B cell (primary cell): Measurements from ENCODE around the gene ALMS1. TPM values are rescaled to one million over a fixed set of nuclear protein-coding genes. Genes with fewer than 3 reads are reported as not detected.

Experiments
- ATAC-seq: fragments of 200-7000 bp; cut with Tn5 transposase; one replicate; pipeline ENCODE4 v1.10.0; 2021; ENCODE audit warnings: low read depth, mild to moderate bottlenecking, moderate number of reproducible peaks, moderate library complexity
- CTCF ChIA-PET: fragments of 350-600 bp; sonication (Branson Sonifier 250); formaldehyde crosslinking; loops from one replicate; lab custom pipeline; 2021; ENCODE audit warnings: antibody characterized with exemption, inconsistent platforms; lab: Charles Lee
- POLR2A ChIA-PET: fragments of 350-600 bp; sonication (Branson Sonifier 250); formaldehyde crosslinking; loops from one replicate; lab custom pipeline; 2021; ENCODE audit warnings: antibody characterized with exemption; lab: Charles Lee
- DNase-seq: peaks from one replicate; pipeline ENCODE4 v3.0.0; 2013
- H2AFZ ChIP-seq: 2 replicates; pipeline ENCODE4 v1.6.1; 2012; ENCODE audit warnings: mild to moderate bottlenecking, low read depth, low read length; ENCODE audit not compliant: insufficient read depth, poor library complexity, severe bottlenecking
- H3K27ac ChIP-seq, 2 donors: 1 replicate in 1 of 2; 2 replicates in 1 of 2; pipeline ENCODE4 v1.5.1; 2012 to 2013; ENCODE audit warnings: low read length in 2 of 2, mild to moderate bottlenecking in 2 of 2, moderate library complexity in 1 of 2
- H3K27me3 ChIP-seq, 4 experiments: fragments of 200-600 bp in 1 of 4; sonication (generic) in 1 of 4; replicated peaks in 1 of 4; 1 replicate in 2 of 4; 2 replicates in 2 of 4; pipeline versions ENCODE4 v1.6.1 to v1.7.0; 2013 to 2016; ENCODE audit warnings: low read length in 3 of 4, mild to moderate bottlenecking in 2 of 4, mixed read lengths in 1 of 4, moderate library complexity in 1 of 4; ENCODE audit not compliant: insufficient read depth in 4 of 4, control insufficient read depth in 3 of 4; ENCODE audit errors: control extremely low read depth in 1 of 4
- H3K36me3 ChIP-seq, 2 experiments: replicated peaks in 1 of 2; 1 replicate in 1 of 2; 2 replicates in 1 of 2; pipeline versions ENCODE4 v1.6.1 to v1.7.1; 2013; ENCODE audit warnings: low read length in 1 of 2; ENCODE audit not compliant: insufficient read depth in 2 of 2, control insufficient read depth in 1 of 2; ENCODE audit errors: control extremely low read depth in 1 of 2, extremely low read depth in 1 of 2
- H3K4me1 ChIP-seq, 2 donors: fragments of 200-600 bp in 1 of 2; sonication (generic) in 1 of 2; 1 replicate in 1 of 2; 2 replicates in 1 of 2; pipeline versions ENCODE4 v1.5.1 to v1.6.1; 2013 to 2017; ENCODE audit warnings: low read length in 2 of 2; ENCODE audit not compliant: control insufficient read depth in 2 of 2, insufficient read depth in 2 of 2
- H3K4me2 ChIP-seq: replicated peaks from 2 replicates; pipeline ENCODE3; 2012; ENCODE audit warnings: mild to moderate bottlenecking, low read depth, low read length; ENCODE audit not compliant: poor library complexity, severe bottlenecking
- H3K4me3 ChIP-seq, 5 experiments: fragments of 200-600 bp in 1 of 5; sonication (generic) in 1 of 5; 1 replicate in 3 of 5; 2 replicates in 2 of 5; pipeline versions ENCODE4 v1.5.1 to v1.7.0; 2011 to 2016; ENCODE audit warnings: low read length in 4 of 5, mild to moderate bottlenecking in 4 of 5, low read depth in 2 of 5, control low read depth in 1 of 5, moderate library complexity in 1 of 5; ENCODE audit not compliant: insufficient read depth in 1 of 5; ENCODE audit errors: control extremely low read depth in 1 of 5, extremely low read depth in 1 of 5
- H3K79me2 ChIP-seq: fragments of 200-600 bp; sonication (generic); one replicate; pipeline ENCODE4 v1.6.0; 2016; ENCODE audit warnings: low read length; ENCODE audit not compliant: control insufficient read depth, insufficient read depth
- H3K9ac ChIP-seq: fragments of 200-600 bp; sonication (generic); 2 replicates; pipeline ENCODE4 v1.6.1; 2017; ENCODE audit warnings: mild to moderate bottlenecking, low read length, moderate library complexity
- H3K9me3 ChIP-seq, 3 donors: one replicate each; pipeline versions ENCODE4 v1.6.1 to v1.7.1; 2013; ENCODE audit warnings: low read length in 2 of 3; ENCODE audit not compliant: control insufficient read depth in 2 of 3, insufficient read depth in 1 of 3; ENCODE audit errors: control extremely low read depth in 1 of 3
- H4K20me1 ChIP-seq: 2 replicates; pipeline ENCODE4 v1.6.0; 2012; ENCODE audit warnings: mild to moderate bottlenecking, low read length; ENCODE audit not compliant: insufficient read depth, control insufficient read depth, poor library complexity, severe bottlenecking
- H3K27ac Mint-ChIP-seq: one replicate; pipeline ENCODE4 v1.8.0; 2021; ENCODE audit warnings: mixed read lengths
- H3K27me3 Mint-ChIP-seq: one replicate; pipeline ENCODE4 v1.8.0; 2021; ENCODE audit warnings: mixed read lengths
- H3K4me1 Mint-ChIP-seq: one replicate; pipeline ENCODE4 v1.8.0; 2021; ENCODE audit warnings: mixed read lengths
- H3K4me3 Mint-ChIP-seq: one replicate; pipeline ENCODE4 v1.8.0; 2021; ENCODE audit warnings: mixed read lengths
- H3K9me3 Mint-ChIP-seq: one replicate; pipeline ENCODE4 v1.8.0; 2022; ENCODE audit warnings: mixed read lengths; ENCODE audit not compliant: insufficient read depth
- EZH2 ChIP-seq: IDR thresholded peaks from 2 replicates; pipeline ENCODE4 v1.6.1; 2012; ENCODE audit warnings: borderline replicate concordance, low read depth, mild to moderate bottlenecking, moderate library complexity, low read length; ENCODE audit not compliant: insufficient read depth, poor library complexity, severe bottlenecking
- WGBS: methylation state at CpG from one replicate; pipeline ENCODE4 v1.1.5; 2013; ENCODE audit warnings: missing lambda C conversion rate; ENCODE audit not compliant: insufficient coverage; 5-methylcytosine and 5-hydroxymethylcytosine counted together
- intact Hi-C: fragments of 100-400 bp; cut with micrococcal nuclease; formaldehyde crosslinking; loops from one replicate; pipeline ENCODE4 v1.10.0; 2022
- polyA plus RNA-seq: library from polyadenylated mRNA; depleted of rRNA; stranded (reverse); fragments of >200 nt; gene quantifications from 2 replicates; pipeline ENCODE4 v1.2.3, GENCODE V29; 2012
- total RNA-seq, 2 donors: library from RNA; stranded (reverse); fragments of 120-200 nt in 1 of 2; gene quantifications; 1 replicate in 1 of 2; 2 replicates in 1 of 2; pipeline versions ENCODE4 v1.2.3 to v1.2.4, GENCODE V29; 2013 to 2022
- TF ChIP-seq, protein P1 (sequence below): fragments of 200-600 bp; IDR thresholded peaks from one replicate; pipeline ENCODE4 v1.8.0; 2022; ENCODE audit warnings: antibody characterized with exemption, mild to moderate bottlenecking

Gene ALMS1
- total and polyA plus RNA-seq, 2 donors (not counting 1 experiment from before 2014, with no cell fraction given), result 4.8 to 32.1 TPM

DNA sequence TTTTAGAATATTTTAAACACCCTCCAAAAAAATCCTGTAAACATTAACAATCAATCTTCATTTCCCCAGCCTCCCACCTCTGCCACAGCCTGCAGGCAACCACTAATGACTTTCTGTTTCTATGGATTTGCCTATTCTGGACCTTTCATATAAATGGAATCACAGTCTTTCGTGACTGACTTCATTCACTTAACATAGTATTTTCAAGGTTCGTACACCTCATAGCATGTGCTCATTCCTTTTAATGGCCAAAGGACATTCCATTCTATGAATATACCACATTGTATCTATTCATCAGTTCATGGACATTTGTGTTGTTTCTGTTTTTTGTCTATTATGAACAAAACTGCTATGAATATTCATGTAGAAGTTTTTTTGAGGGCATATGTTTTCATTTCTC, 208.0 kb downstream of the ALMS1 start:
- H3K36me3 ChIP-seq, result no peaks in the 10 kb centered on the region
- no peaks in the 10 kb centered on the region for H3K9me3 ChIP-seq
- no peak overlapping the region for H3K27ac ChIP-seq
- no peaks in the 10 kb centered on the region for H3K4me1 Mint-ChIP-seq
- H3K4me3 ChIP-seq, result no peak overlapping the region
- no peak overlapping the region for H3K27ac Mint-ChIP-seq
- POLR2A ChIA-PET, result no interaction called here
- H4K20me1 ChIP-seq, result no peaks in the 10 kb centered on the region
- peaks cover 7% of the 10 kb centered on the region for H3K9me3 Mint-ChIP-seq
- no peaks in the 10 kb centered on the region for H3K79me2 ChIP-seq
- ATAC-seq, result no peak
- CTCF ChIA-PET, result interaction anchor here (0.7 kb wide), 1 partner anchor 8 kb away, joined by 3 read pairs; no protein-coding TSS in a partner anchor
- H2AFZ ChIP-seq, result no peak overlapping the region
- H3K4me1 ChIP-seq, result no peaks in the 10 kb centered on the region
- WGBS, result 100% methylated on average over 1 of the region's 2 CpGs
- intact Hi-C loops, result no loop called here
- no peak overlapping the region for H3K9ac ChIP-seq
- TF ChIP-seq EZH2, result no peak
- TF ChIP-seq, protein P1, sequence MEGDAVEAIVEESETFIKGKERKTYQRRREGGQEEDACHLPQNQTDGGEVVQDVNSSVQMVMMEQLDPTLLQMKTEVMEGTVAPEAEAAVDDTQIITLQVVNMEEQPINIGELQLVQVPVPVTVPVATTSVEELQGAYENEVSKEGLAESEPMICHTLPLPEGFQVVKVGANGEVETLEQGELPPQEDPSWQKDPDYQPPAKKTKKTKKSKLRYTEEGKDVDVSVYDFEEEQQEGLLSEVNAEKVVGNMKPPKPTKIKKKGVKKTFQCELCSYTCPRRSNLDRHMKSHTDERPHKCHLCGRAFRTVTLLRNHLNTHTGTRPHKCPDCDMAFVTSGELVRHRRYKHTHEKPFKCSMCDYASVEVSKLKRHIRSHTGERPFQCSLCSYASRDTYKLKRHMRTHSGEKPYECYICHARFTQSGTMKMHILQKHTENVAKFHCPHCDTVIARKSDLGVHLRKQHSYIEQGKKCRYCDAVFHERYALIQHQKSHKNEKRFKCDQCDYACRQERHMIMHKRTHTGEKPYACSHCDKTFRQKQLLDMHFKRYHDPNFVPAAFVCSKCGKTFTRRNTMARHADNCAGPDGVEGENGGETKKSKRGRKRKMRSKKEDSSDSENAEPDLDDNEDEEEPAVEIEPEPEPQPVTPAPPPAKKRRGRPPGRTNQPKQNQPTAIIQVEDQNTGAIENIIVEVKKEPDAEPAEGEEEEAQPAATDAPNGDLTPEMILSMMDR, result no peak
- no peak overlapping the region for H3K4me2 ChIP-seq
- no peak overlapping the region for H3K4me3 Mint-ChIP-seq
- no peaks in the 10 kb centered on the region for H3K27me3 Mint-ChIP-seq
- no peaks in the 10 kb centered on the region for H3K27me3 ChIP-seq
- DNase-seq, result no peak

DNA sequence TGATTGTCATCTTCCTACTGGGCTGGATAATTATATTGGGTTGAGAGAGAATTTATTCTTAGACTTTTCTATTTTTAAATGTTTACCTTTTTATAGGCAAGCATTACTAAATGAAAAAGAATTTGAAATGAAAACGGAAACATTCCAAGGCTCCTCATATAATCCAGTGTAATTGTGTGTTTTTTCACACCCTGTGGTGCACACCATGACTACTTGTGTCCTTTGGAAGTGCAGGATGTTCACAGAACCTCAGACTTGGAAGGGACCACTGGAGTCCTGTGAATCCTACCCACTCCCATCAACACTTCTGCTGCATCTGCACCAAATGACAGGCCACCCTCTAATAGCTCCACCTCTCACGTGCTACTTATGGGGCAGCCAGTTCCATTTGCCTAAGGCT, 208.6 kb downstream of the ALMS1 start:
- ChIA-PET CTCF (no interaction called here), POLR2A (no interaction called here)
- ATAC-seq (no peak), DNase-seq (no peak)
- H3K36me3 ChIP-seq, result no peaks in the 10 kb centered on the region
- no peak overlapping the region for H3K27ac Mint-ChIP-seq
- WGBS, result 100% methylated on average over 1 of the region's 2 CpGs
- H3K4me3 ChIP-seq, result no peak overlapping the region
- H3K27me3 ChIP-seq, result no peaks in the 10 kb centered on the region
- no peaks in the 10 kb centered on the region for H3K27me3 Mint-ChIP-seq
- H3K4me3 Mint-ChIP-seq, result no peak overlapping the region
- no peak overlapping the region for H2AFZ ChIP-seq
- H3K27ac ChIP-seq, result no peak overlapping the region
- H3K79me2 ChIP-seq, result no peaks in the 10 kb centered on the region
- no peaks in the 10 kb centered on the region for H3K4me1 ChIP-seq
- no peaks in the 10 kb centered on the region for H3K9me3 ChIP-seq
- no peaks in the 10 kb centered on the region for H3K4me1 Mint-ChIP-seq
- no peak for TF ChIP-seq EZH2
- TF ChIP-seq, protein P1, result no peak
- H3K9ac ChIP-seq, result no peak overlapping the region
- intact Hi-C loops, result no loop called here
- H3K9me3 Mint-ChIP-seq, result peaks cover 7% of the 10 kb centered on the region
- no peak overlapping the region for H3K4me2 ChIP-seq
- H4K20me1 ChIP-seq, result no peaks in the 10 kb centered on the region
